ENCODE results near the gene CD300C.

The CD300C gene

DNA sequence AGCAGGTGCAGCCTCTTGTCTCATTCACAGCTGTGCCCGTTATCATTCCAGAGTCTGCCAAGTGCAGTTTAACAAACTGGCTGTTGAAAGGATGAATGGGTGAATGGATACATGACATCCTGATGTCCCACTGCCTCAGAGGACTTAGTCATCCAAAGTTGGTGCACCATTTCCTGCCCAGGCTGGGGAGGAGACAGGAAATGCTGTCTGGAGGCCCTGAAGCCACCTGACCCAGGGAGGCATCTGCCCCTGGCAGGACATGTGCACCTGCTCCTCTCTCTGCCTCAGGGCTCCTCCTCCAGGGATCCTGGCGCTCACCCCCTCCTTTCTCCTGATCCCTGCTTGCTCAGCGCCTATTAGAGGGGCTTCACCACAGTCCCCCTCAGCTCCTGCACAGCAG lies 1.8 kb upstream of the CD300C start:
- Mint-ChIP-seq H3K27ac (no peak overlapping the region), H3K36me3 (ENCODE audit: low read depth) (no peaks in the 10 kb centered on the region), H3K4me1 (ENCODE audit: low read depth) (peaks cover 7% of the 10 kb centered on the region), H3K9me3 (no peaks in the 10 kb centered on the region), H3K4me3 (no peak overlapping the region), H3K27me3 (peaks cover 3% of the 10 kb centered on the region)

DNA sequence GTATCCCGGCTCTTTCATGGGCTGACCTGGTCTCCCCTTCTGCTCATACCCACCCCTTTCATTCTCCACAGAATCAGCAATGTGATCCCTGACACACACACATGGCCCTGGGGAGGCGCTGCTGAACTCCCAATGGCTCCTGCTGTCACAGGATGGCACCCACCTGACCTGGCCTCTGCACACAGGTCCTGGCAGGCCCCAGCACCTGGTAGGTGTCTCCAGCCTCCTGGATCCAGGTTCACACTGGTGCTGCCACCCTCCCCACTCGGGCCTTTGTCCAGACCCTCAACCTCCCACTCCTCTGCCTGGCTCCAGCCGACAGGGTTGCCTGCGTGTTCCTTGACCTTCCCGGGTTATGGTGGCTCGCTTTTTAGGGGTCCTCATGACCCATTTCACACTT lies 1.3 kb upstream of the CD300C start:
- no peaks in the 10 kb centered on the region for H3K36me3 Mint-ChIP-seq (ENCODE audit: low read depth)
- H3K27me3 Mint-ChIP-seq, result peaks cover 3% of the 10 kb centered on the region
- H3K4me3 Mint-ChIP-seq, result no peak overlapping the region
- no peak overlapping the region for H3K27ac Mint-ChIP-seq
- peaks cover 7% of the 10 kb centered on the region for H3K4me1 Mint-ChIP-seq (ENCODE audit: low read depth)
- H3K9me3 Mint-ChIP-seq, result no peaks in the 10 kb centered on the region

DNA sequence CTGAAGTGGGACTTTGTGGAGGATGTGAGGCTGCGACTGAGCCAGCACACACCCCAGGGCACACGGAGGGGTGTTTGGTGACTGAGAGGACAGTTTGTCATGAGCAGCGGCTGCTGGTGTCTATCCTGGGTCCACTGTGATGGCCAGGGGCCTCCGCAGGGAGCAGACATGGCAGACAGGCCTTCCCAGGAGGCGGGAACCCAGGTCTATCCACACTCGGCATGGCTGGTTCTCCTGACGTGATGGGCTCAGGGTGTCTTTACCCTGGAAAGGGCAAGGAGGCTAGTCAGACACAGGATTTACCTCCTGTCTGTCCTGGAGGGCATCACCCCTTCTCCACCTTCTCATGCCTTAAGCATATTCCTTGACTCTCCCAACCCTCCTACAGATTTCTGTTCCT lies 671 bp upstream of the CD300C start:
- Mint-ChIP-seq H3K27ac (no peak overlapping the region), H3K27me3 (peaks cover 3% of the 10 kb centered on the region), H3K9me3 (no peaks in the 10 kb centered on the region), H3K4me1 (ENCODE audit: low read depth) (peaks cover 7% of the 10 kb centered on the region), H3K36me3 (ENCODE audit: low read depth) (no peaks in the 10 kb centered on the region), H3K4me3 (no peak overlapping the region)

DNA sequence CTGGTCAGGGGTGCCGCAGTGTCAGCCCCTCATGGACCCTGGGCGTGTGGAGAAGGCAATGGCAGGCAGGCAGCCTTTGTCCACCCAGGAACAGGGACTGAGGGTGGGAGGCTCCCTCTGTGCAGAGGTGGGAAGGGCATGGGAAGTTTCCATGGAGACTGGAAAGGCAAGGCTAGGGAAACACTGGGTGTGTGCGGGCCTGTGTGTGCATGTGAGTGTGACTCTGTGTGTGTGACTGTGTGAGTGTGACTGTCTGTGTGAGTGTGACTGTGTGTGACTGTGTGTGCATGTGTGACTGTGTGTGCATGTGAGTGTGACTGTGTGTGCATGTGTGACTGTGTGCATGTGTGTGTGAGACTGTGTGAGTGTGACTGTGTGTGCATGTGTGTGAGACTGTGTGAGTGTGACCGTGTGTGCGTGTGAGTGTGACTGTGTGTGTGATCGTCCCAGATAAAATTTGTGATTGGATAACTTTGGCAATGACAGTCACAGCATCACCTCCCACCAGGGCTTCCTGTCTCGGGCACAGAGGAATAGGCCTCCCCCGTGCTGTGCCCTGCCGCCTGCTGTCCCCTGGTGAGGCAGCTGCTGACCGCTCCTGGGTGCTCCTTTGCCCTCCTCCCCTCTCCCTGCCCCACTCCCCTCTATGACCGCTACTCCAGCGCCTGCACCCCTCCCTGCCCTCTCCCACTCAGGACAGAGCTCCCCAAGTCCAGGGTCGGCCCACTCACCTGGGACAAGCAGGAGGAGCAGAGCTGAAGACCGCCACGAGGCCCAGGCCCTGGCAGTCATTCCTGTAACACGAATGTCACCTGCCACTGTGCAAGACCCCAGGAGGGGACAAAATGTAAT lies 698 bp downstream of the CD300C start:
- Mint-ChIP-seq H3K4me1 (ENCODE audit: low read depth) (peaks cover 7% of the 10 kb centered on the region), H3K27ac (no peak overlapping the region), H3K9me3 (no peaks in the 10 kb centered on the region), H3K36me3 (ENCODE audit: low read depth) (no peaks in the 10 kb centered on the region), H3K27me3 (peaks cover 3% of the 10 kb centered on the region), H3K4me3 (peak overlapping the region; percentile 6)

DNA sequence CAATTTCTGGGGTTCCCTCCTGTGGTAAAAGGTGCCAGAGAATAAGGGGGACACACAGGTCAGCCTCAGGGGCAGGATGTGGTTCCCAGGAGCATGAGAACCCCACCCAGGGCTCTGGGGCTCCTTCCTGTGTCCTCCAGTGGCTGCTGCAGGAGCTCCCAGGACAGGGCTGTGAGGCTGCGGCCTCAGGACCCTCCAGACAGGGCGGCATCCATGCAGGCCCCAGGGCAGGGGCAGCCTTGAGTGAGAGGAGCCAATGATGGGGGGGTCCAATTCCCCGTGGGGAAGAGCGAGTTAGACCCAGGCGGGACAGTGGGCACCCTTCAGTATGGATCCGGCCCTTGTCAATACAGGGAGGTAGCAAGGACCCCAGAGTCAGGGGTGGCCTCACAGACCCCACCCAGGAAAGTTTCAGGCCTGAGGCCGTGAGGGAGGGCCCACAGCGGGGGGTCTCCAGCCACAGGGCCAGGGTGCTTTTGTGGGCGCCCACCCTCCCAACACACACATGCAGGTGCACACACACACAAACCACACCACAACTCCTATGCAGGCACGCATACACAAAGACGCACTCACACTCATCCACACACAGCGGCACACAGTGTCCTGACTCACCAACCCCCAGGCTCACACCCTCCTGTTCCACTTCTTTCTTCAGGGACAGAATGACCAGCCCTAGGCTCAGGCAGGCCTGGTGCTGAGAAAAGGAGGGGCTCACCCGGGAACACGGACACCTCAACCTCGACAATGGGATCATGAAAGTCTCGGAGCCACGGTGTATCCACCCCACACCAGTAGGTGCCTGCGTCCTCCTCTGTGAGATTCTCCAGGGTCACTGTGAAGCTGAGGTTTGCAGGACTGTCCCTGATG lies 1.8 kb downstream of the CD300C start:
- Mint-ChIP-seq H3K27ac (no peak overlapping the region), H3K36me3 (ENCODE audit: low read depth) (no peaks in the 10 kb centered on the region), H3K9me3 (no peaks in the 10 kb centered on the region), H3K4me1 (ENCODE audit: low read depth) (peaks cover 7% of the 10 kb centered on the region), H3K27me3 (peaks cover 7% of the 10 kb centered on the region), H3K4me3 (no peak overlapping the region)

DNA sequence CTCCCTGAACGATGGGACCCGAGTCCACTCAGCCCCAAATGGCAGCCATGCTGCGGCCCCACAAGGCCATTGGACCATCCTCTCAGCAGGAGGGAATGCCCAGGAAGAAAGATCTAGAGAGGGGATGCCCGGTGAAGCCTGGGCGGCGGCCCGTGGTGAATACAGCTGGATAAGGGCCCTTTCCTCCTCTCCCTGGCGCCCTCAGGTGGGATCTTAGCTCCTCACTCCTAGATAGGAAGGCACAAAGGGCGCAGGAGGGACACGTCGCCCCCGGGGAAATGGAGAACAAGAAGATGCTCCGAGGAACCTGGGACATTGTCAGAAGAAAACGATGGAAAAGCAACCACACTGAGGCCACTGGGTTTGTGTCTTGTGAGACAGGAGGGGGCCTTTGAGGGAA lies 2.5 kb downstream of the CD300C start:
- Mint-ChIP-seq H3K9me3 (no peaks in the 10 kb centered on the region), H3K27me3 (peaks cover 3% of the 10 kb centered on the region), H3K4me3 (no peak overlapping the region), H3K4me1 (ENCODE audit: low read depth) (peaks cover 7% of the 10 kb centered on the region), H3K27ac (no peak overlapping the region), H3K36me3 (ENCODE audit: low read depth) (no peaks in the 10 kb centered on the region)

DNA sequence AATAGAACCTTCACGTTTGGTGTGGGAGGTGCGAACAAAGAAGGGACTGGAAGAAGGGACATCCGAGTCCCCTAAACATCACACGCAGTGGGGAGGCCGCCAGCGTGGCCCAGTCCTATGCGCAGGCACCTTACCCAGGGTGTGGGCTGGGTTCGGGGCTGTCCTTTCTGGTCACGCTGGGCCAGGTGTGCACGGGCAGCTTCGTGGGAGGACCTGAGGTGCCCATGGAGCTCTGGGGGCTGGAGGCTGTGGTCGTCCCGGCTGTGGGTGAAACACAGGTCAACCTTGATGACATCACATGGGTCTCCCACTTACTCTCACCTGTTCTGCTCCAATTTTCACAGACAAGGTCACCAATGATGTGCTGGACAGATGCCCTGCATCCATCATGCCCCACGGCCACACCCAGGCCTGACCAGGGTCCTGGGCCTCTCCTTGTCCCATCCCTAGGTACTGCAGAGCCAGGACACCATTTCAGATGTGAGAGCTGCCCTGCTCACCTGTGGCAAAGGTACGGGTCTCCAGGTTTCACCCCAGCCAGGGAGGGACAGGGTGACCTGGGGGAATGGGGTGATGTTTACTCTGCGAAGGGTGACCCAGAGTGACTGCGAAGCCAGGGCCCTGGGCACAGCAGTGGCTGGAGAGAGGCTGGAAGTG lies 3.1 kb downstream of the CD300C start:
- peaks cover 7% of the 10 kb centered on the region for H3K4me1 Mint-ChIP-seq (ENCODE audit: low read depth)
- H3K9me3 Mint-ChIP-seq, result no peaks in the 10 kb centered on the region
- no peak overlapping the region for H3K4me3 Mint-ChIP-seq
- no peak overlapping the region for H3K27ac Mint-ChIP-seq
- H3K27me3 Mint-ChIP-seq, result peaks cover 3% of the 10 kb centered on the region
- no peaks in the 10 kb centered on the region for H3K36me3 Mint-ChIP-seq (ENCODE audit: low read depth)

DNA sequence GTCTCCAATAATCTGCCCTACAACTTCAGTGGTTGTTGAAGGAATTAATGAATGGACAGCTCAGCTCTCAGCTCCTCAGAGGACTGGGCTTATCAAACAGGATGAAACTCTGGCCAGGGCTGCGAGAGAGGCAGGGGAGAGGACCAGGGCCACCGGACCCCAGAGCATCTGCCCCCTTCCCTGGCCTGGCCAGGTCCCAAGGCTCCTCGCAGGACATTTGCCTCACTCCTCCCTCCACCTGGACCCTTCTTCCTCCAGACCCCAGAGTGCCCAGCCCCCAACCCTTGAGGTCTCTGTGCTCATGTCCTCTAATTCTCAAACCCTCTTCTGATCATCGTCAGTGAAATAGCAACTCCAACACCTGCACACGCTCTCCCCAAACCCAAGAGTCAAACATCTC lies 3.7 kb downstream of the CD300C start:
- H3K4me1 Mint-ChIP-seq (ENCODE audit: low read depth), result peaks cover under 1% of the 10 kb centered on the region
- H3K36me3 Mint-ChIP-seq (ENCODE audit: low read depth), result no peaks in the 10 kb centered on the region
- no peaks in the 10 kb centered on the region for H3K9me3 Mint-ChIP-seq
- peaks cover 3% of the 10 kb centered on the region for H3K27me3 Mint-ChIP-seq
- no peak overlapping the region for H3K27ac Mint-ChIP-seq
- H3K4me3 Mint-ChIP-seq, result no peak overlapping the region

DNA sequence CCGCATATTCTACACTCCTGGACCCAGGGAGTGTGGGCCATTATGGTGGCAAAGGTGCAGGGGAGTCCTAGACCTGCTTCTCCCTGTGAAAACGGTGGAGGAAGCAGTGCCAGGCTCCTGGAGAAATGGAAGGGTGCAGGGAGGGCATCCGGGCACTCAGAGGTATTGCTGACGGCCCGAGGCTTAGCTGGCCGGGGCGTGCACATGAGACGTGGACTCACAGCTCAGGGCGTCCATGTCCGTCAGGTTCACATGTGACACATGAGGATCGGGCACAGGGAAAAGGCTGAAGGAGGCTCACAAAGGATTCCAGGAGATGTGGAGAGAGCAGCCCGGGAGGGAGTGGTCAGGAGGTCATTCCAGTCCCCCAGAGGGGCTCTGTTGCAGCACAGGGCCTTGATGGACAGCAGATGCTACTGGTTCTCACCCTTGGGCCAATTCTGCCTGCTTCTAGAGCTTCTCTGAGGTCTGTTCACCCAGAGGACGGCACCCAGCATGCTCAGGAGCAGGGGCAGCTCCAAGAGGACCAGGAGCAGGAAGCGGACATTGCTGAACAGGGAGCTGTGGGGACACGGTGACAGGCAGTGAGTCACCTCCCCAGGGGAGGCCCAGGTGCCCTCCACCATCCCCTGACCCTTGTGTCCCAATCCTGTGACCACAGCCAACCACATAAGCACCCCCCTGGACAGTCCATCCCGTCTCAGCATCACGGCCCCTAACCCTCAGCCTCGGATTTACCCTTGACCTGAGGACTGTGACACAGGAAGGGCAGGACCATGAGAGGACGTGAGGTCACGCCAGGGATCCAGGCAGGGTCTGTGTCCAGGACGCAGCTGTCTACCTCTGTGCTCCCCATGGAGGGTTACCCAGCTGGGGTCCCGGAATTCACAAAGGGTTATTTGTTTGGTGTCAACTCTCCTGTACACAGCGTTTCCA lies 4.5 kb downstream of the CD300C start:
- no peaks in the 10 kb centered on the region for H3K36me3 Mint-ChIP-seq (ENCODE audit: low read depth)

DNA sequence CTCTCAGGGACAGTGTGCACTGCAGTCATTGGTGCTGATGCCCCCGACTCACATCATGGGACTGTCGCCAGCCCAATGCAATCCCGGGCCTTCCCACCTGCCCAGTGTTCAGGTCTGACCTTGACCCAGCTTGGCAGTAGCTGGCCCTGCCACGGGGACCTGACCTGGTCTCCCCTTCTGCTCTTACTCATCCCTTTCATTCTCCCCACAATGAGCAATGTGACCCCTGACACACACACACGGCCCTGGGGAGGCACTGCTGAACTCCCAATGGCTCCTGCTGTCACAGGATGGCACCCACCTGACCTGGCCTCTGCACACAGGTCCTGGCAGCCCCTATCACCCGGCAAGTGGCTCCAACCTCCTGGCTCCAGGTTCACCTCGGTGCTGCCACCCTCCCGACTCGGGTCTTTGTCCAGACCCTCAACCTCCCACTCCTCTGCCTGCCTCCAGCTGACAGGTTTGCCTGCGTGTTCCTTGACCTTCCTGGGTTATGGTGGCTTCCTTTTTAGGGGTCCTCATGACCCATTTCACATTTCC lies 6.6 kb downstream of the CD300C start:
- peaks cover 9% of the 10 kb centered on the region for H3K27me3 Mint-ChIP-seq
- no peaks in the 10 kb centered on the region for H3K9me3 Mint-ChIP-seq
- H3K27ac Mint-ChIP-seq, result no peak overlapping the region
- H3K4me1 Mint-ChIP-seq (ENCODE audit: low read depth), result no peaks in the 10 kb centered on the region
- H3K4me3 Mint-ChIP-seq, result no peak overlapping the region
- H3K36me3 Mint-ChIP-seq (ENCODE audit: low read depth), result no peaks in the 10 kb centered on the region

More for the DNA sequence above, 4.5 kb downstream of the CD300C start:
- no peaks in the 10 kb centered on the region for H3K9me3 Mint-ChIP-seq
- H3K4me1 Mint-ChIP-seq (ENCODE audit: low read depth), result no peaks in the 10 kb centered on the region
- H3K4me3 Mint-ChIP-seq, result no peak overlapping the region
- H3K27ac Mint-ChIP-seq, result no peak overlapping the region
- H3K27me3 Mint-ChIP-seq, result peaks cover 3% of the 10 kb centered on the region

DNA sequence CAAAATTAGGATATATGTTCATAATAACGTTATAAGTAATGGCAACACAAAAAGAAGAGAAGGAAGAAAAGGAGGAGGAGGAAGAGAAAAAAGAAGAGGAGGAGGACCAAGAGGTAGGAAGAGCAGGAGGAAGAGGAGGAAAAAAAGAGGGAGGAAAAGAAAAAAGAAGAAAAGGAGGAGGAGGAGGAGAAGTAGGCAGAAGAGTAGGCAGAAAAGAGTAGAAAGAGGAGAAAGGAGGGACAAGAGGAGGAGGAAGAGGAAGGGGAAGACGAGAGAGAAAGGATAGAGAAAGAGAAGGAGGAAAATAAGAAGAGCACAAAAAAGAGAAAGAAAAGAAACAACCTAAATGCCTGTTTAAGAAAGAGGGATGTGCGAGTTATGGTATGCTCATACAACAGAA lies 9.0 kb downstream of the CD300C start:
- no peak overlapping the region for H3K4me3 Mint-ChIP-seq
- H3K9me3 Mint-ChIP-seq, result no peaks in the 10 kb centered on the region
- peaks cover 26% of the 10 kb centered on the region for H3K27me3 Mint-ChIP-seq
- peaks cover 11% of the 10 kb centered on the region for H3K4me1 Mint-ChIP-seq (ENCODE audit: low read depth)
- no peak overlapping the region for H3K27ac Mint-ChIP-seq
- no peaks in the 10 kb centered on the region for H3K36me3 Mint-ChIP-seq (ENCODE audit: low read depth)

DNA sequence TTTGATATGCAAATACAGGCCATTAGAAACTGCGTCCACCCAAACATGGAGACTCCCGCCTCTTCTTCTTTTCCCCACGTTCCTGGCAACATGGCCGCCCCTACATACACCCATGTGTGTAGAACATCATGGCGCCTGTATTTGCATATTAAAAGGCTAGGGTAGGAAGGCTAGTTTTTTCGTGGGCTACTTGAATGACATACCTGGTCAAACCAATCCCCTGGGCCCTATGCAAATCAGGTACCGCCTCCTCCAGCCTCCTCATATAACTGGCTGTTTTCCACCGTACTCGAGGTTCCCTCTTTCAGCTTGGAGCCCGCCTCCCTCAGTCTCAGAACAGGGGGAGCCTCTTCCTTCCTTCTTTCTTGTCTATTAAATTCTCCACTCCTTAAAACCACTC lies 13.8 kb downstream of the CD300C start:
- peaks cover 27% of the 10 kb centered on the region for H3K27me3 Mint-ChIP-seq
- no peaks in the 10 kb centered on the region for H3K36me3 Mint-ChIP-seq (ENCODE audit: low read depth)
- peaks cover 18% of the 10 kb centered on the region for H3K4me1 Mint-ChIP-seq (ENCODE audit: low read depth)
- H3K27ac Mint-ChIP-seq, result no peak overlapping the region
- no peaks in the 10 kb centered on the region for H3K9me3 Mint-ChIP-seq
- H3K4me3 Mint-ChIP-seq, result no peak overlapping the region

DNA sequence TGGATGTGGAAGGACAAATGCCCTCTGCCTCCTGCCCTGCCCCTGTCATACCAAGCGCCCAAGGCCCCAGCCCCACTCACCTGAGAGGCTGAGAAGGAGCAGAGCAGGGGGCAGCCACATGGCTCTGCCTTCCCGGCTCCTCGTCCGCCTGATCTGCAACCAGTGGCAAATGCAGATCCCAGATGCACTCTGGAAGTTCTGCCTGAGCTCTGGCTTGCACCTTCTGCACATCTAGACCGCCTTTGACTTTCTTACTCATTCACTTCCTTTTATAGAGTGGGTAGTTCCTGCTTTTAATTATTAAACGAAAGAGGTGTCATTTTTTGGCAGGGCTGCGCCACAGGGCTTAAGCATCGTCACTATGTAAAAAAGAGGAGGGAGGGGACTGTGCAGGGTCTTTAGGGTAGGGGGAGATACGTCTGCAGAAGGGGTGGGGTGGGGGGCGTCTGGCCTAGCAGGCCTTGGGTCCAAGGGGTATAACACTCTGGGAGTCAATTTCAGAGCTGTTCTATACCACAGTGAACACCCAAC lies 14.6 kb downstream of the CD300C start, which contains the start of gene CD300LB:
Gene CD300LB (minus strand): TSS at position 245 of the 531 bp plus-strand sequence. CDS start 125 bp downstream, at position 120.
- Mint-ChIP-seq H3K27me3 (peaks cover 27% of the 10 kb centered on the region), H3K4me3 (no peak within 1 kb of the TSS), H3K9me3 (no peaks in the 10 kb centered on the region), H3K36me3 (ENCODE audit: low read depth) (no peaks in the 10 kb centered on the region), H3K4me1 (ENCODE audit: low read depth) (peaks cover 18% of the 10 kb centered on the region), H3K27ac (no peak within 1 kb of the TSS)

DNA sequence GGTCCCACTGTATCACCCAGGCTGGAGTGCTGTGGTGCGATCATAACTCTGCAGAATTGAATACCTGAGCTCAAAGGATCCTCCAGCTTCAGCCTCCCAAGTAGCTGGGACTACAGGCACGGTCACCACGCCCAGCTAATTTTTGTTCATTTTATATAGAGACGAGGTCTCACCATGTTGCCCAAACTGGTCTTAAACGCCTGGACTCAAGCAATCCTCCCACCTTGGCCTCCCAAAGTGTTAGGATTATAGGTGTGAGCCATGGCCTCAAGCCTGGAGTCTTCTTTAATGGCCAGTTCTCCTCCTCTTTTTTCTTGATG lies 15.1 kb downstream of the CD300C start:
- Mint-ChIP-seq H3K27me3 (peaks cover 25% of the 10 kb centered on the region), H3K4me3 (no peak overlapping the region)

More for the DNA sequence above, 15.1 kb downstream of the CD300C start:
- Mint-ChIP-seq H3K4me1 (ENCODE audit: low read depth) (peaks cover 18% of the 10 kb centered on the region), H3K36me3 (ENCODE audit: low read depth) (no peaks in the 10 kb centered on the region), H3K9me3 (no peaks in the 10 kb centered on the region), H3K27ac (no peak overlapping the region)
